Lung (tissue), 13 donors: ENCODE measurements around the gene DDN. TPM values are rescaled to one million over a fixed set of nuclear protein-coding genes. Genes with fewer than 3 reads are reported as not detected.

Experiments used
- ATAC-seq: fragments of 200-7000 bp; cut with Tn5 transposase; one replicate; pipeline ENCODE4 v1.9.1; 2020; ENCODE audit warnings: moderate number of reproducible peaks; ENCODE audit not compliant: insufficient read depth, low FRiP score
- DNase-seq, 3 donors: peaks; one replicate each; pipeline ENCODE4 v3.0.0-alpha.2; 2013 to 2017
- H3K27ac ChIP-seq, 2 donors: one replicate each; pipeline ENCODE4 v1.5.1; 2013; ENCODE audit warnings: mild to moderate bottlenecking in 2 of 2, moderate library complexity in 2 of 2, control low read depth in 1 of 2, inconsistent platforms in 1 of 2, low read depth in 1 of 2, low read length in 1 of 2
- H3K27me3 ChIP-seq, 3 donors: one replicate each; pipeline ENCODE4 v1.5.1; 2013; ENCODE audit warnings: low read length in 2 of 3; ENCODE audit not compliant: control insufficient read depth in 3 of 3, insufficient read depth in 3 of 3
- H3K36me3 ChIP-seq, 4 donors: one replicate each; pipeline ENCODE4 v1.5.1; 2013; ENCODE audit warnings: low read length in 4 of 4, mild to moderate bottlenecking in 1 of 4, moderate library complexity in 1 of 4; ENCODE audit not compliant: control insufficient read depth in 4 of 4, insufficient read depth in 4 of 4
- H3K4me1 ChIP-seq, 5 donors: one replicate each; pipeline ENCODE4 v1.5.1; 2013; ENCODE audit warnings: low read length in 5 of 5, mild to moderate bottlenecking in 2 of 5, moderate library complexity in 1 of 5; ENCODE audit not compliant: control insufficient read depth in 5 of 5, insufficient read depth in 5 of 5
- H3K4me3 ChIP-seq: one replicate; pipeline ENCODE4 v1.5.1; 2013; ENCODE audit warnings: mild to moderate bottlenecking, control low read depth, moderate library complexity
- H3K9ac ChIP-seq, 2 donors: one replicate each; pipeline ENCODE4 v1.5.1; 2013; ENCODE audit warnings: low read length in 2 of 2, control low read depth in 1 of 2; ENCODE audit not compliant: insufficient read depth in 1 of 2
- H3K9me3 ChIP-seq, 4 donors: one replicate each; pipeline ENCODE4 v1.5.1; 2013; ENCODE audit warnings: low read length in 3 of 4, mild to moderate bottlenecking in 1 of 4, moderate library complexity in 1 of 4; ENCODE audit not compliant: control insufficient read depth in 4 of 4, insufficient read depth in 3 of 4
- WGBS, 2 donors: extraction: QIAGEN DNeasy Blood & Tissue Kit; methylation state at CpG; one replicate each; pipeline ENCODE4 v1.1.7; 2013; 5-methylcytosine and 5-hydroxymethylcytosine counted together
- polyA plus RNA-seq, 2 donors: library from polyadenylated mRNA; stranded (reverse); fragments of 200-250 nt; gene quantifications; one replicate each; pipeline ENCODE4 v1.2.1, GENCODE V29; 2013
- small RNA-seq: library from RNA; depleted of rRNA; stranded (forward); fragments of <200 nt; gene quantifications from one replicate; pipeline ENCODE3, GENCODE V24; 2014; ENCODE audit warnings: low replicate concordance
- total RNA-seq, 2 donors: library from RNA; depleted of rRNA in 1 of 2; stranded (reverse); fragments of >200 nt in 1 of 2; gene quantifications; one replicate each; pipeline ENCODE4 v1.2.1, GENCODE V29; 2014 to 2021
- TF ChIP-seq, protein P1 (sequence below): IDR thresholded peaks from 2 replicates; pipeline ENCODE4 v1.5.1; 2012; ENCODE audit warnings: mild to moderate bottlenecking; ENCODE audit errors: control extremely low read depth, extremely low read depth
- donor health status: control.
- donor health status: control.
- donor health status: Bipolar disorder and iron deficiency.
- donor health status: healthy.
- donor health status: DM: yes; HTN: yes; CAD: no.

The DDN gene
- total and polyA plus RNA-seq, 4 donors, result 0.04 to 0.12 (median 0.09) TPM

DNA sequence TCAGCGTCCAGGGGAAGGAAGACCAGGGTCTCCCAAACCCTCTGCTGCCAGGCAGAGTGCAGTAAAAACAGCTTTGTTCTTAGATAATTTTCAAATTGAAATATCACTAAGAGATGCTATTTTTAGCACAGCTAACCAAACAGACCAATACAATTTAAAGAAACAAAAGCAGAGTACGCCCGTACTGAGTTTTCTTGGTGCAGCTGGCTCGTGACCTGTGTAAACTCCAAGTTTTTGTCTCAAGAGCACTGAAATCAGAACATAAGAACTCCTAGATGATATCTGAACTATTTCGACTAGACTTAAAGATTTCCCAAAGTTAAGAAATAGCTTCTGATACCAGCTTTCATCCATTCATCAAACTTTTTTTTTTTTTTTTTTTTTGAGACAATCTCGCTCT is 52.2 kb downstream of the DDN start:
- H3K9ac ChIP-seq, result no peak overlapping the region
- no peaks in the 10 kb centered on the region for H3K27me3 ChIP-seq
- TF ChIP-seq, protein P1, sequence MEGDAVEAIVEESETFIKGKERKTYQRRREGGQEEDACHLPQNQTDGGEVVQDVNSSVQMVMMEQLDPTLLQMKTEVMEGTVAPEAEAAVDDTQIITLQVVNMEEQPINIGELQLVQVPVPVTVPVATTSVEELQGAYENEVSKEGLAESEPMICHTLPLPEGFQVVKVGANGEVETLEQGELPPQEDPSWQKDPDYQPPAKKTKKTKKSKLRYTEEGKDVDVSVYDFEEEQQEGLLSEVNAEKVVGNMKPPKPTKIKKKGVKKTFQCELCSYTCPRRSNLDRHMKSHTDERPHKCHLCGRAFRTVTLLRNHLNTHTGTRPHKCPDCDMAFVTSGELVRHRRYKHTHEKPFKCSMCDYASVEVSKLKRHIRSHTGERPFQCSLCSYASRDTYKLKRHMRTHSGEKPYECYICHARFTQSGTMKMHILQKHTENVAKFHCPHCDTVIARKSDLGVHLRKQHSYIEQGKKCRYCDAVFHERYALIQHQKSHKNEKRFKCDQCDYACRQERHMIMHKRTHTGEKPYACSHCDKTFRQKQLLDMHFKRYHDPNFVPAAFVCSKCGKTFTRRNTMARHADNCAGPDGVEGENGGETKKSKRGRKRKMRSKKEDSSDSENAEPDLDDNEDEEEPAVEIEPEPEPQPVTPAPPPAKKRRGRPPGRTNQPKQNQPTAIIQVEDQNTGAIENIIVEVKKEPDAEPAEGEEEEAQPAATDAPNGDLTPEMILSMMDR, result no peak
- H3K4me1 ChIP-seq, result peaks cover 0 to 1% (median 0%) of the 10 kb centered on the region in 5 donors
- peaks cover 0 to 12% (median 2%) of the 10 kb centered on the region in 4 donors for H3K36me3 ChIP-seq
- no peaks in the 10 kb centered on the region for H3K9me3 ChIP-seq
- ATAC-seq, result no peak
- H3K27ac ChIP-seq, result no peak overlapping the region
- WGBS, 2 donors, result 66 to 79% methylated on average over 6 of the region's 6 CpGs
- DNase-seq, result no peak
- no peak overlapping the region for H3K4me3 ChIP-seq

DNA sequence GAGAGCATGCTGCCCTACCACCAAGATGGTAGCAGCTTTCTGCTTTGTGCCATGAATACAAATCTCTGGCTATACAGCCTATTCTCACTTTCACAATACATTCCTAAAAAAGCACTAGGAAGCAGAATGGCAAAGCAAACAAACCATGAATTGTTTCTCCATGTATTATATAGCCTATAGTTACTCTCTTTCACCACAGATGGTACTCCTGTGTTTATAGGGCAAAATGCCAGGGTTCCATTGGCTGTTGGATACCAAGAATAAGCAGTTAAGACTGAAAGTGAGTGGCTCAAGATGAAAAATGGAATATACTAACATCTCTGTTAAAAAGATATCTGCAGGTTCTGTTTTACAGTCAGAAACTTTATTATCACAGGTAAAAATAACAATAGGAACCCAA is 53.0 kb downstream of the DDN start:
- peak in 1 of 3 donors; percentile 24 for DNase-seq
- no peak for ATAC-seq
- H3K27ac ChIP-seq, result no peak overlapping the region
- H3K4me3 ChIP-seq, result no peak overlapping the region
- no peak overlapping the region for H3K9ac ChIP-seq
- no peaks in the 10 kb centered on the region for H3K27me3 ChIP-seq
- peaks cover 0 to 12% (median 4%) of the 10 kb centered on the region in 4 donors for H3K36me3 ChIP-seq
- no peaks in the 10 kb centered on the region for H3K9me3 ChIP-seq
- H3K4me1 ChIP-seq, result peaks cover 0 to 1% (median 0%) of the 10 kb centered on the region in 5 donors
- TF ChIP-seq, protein P1, result no peak

Small RNA genes lying within 50 kb of the gene (small RNA-seq; reads per million reads assigned to genes)
- gene RNU6-940P, result not detected

Other genes with a start within 250 kb of the DDN start
- gene ADCY6, start 210.3 kb downstream of the DDN start, total RNA-seq, result 10 to 100 TPM; 33.4 to 37.0 TPM
- 10 to 100 TPM; 14.4 to 19.0 TPM for gene ADCY6, start 210.3 kb downstream of the DDN start, polyA plus RNA-seq
- 10 to 100 TPM; 12.3 to 33.1 TPM for gene CACNB3, start 180.9 kb downstream of the DDN start, total RNA-seq
- gene CACNB3, start 180.9 kb downstream of the DDN start, polyA plus RNA-seq, result 1 to 10 TPM; 8.3 to 9.9 TPM
- gene DDX23, start 147.2 kb downstream of the DDN start, total RNA-seq, result 10 to 100 TPM; 62.9 to 86.7 TPM
- 10 to 100 TPM; 36.6 to 60.5 TPM for gene DDX23, start 147.2 kb downstream of the DDN start, polyA plus RNA-seq
- 1 to 10 TPM; 5.3 to 8.6 TPM for gene RND1, start 133.5 kb downstream of the DDN start, total RNA-seq
- 10 to 100 TPM; 22.0 to 80.5 TPM for gene RND1, start 133.5 kb downstream of the DDN start, polyA plus RNA-seq
- 10 to 100 TPM; 13.1 to 61.1 TPM for gene FKBP11, start 73.9 kb downstream of the DDN start, total RNA-seq
- 10 to 100 TPM; 65.0 to 69.9 TPM for gene FKBP11, start 73.9 kb downstream of the DDN start, polyA plus RNA-seq
- gene ARF3, start 41.9 kb downstream of the DDN start, total RNA-seq, result 100 to 1,000 TPM in 1 of 2 donors, 10 to 100 TPM in 1; 37.9 to 194 TPM
- gene ARF3, start 41.9 kb downstream of the DDN start, polyA plus RNA-seq, result 100 to 1,000 TPM; 104 to 118 TPM
- under 1 TPM in 1 of 2 donors, not detected in 1; 0.43 TPM for gene WNT10B, start 27.6 kb downstream of the DDN start, total RNA-seq
- gene WNT10B, start 27.6 kb downstream of the DDN start, polyA plus RNA-seq, result under 1 TPM; 0.24 to 0.35 TPM
- under 1 TPM; 0.15 to 0.20 TPM for gene WNT1, start 21.1 kb downstream of the DDN start, total RNA-seq
- gene WNT1, start 21.1 kb downstream of the DDN start, polyA plus RNA-seq, result under 1 TPM in 1 of 2 donors, not detected in 1; 0.09 TPM
- gene PRKAG1, start 19.4 kb upstream of the DDN start, total RNA-seq, result 10 to 100 TPM; 33.1 to 53.6 TPM
- gene PRKAG1, start 19.4 kb upstream of the DDN start, polyA plus RNA-seq, result 10 to 100 TPM; 45.7 to 54.5 TPM
- gene KMT2D, start 61.4 kb upstream of the DDN start, total RNA-seq, result 100 to 1,000 TPM in 1 of 2 donors, 10 to 100 TPM in 1; 58.7 to 115 TPM
- 10 to 100 TPM; 27.6 to 39.7 TPM for gene KMT2D, start 61.4 kb upstream of the DDN start, polyA plus RNA-seq
- gene RHEBL1, start 70.6 kb upstream of the DDN start, total RNA-seq, result 1 to 10 TPM in 1 of 2 donors, under 1 TPM in 1; 0.51 to 2.4 TPM
- gene RHEBL1, start 70.6 kb upstream of the DDN start, polyA plus RNA-seq, result 1 to 10 TPM; 1.8 to 2.6 TPM
- 1 to 10 TPM; 1.3 to 2.6 TPM for gene DHH, start 95.4 kb upstream of the DDN start, total RNA-seq
- gene DHH, start 95.4 kb upstream of the DDN start, polyA plus RNA-seq, result under 1 TPM; 0.16 to 0.64 TPM
- gene LMBR1L, start 111.5 kb upstream of the DDN start, total RNA-seq, result 10 to 100 TPM; 38.5 to 70.1 TPM
- 10 to 100 TPM; 34.8 to 39.0 TPM for gene LMBR1L, start 111.5 kb upstream of the DDN start, polyA plus RNA-seq
- 100 to 1,000 TPM; 261 to 900 TPM for gene TUBA1B, start 132.0 kb upstream of the DDN start, total RNA-seq
- 1,000 to 10,000 TPM in 1 of 2 donors, 100 to 1,000 TPM in 1; 415 to 1,091 TPM for gene TUBA1B, start 132.0 kb upstream of the DDN start, polyA plus RNA-seq
- 100 to 1,000 TPM; 264 to 270 TPM for gene TUBA1A, start 189.7 kb upstream of the DDN start, total RNA-seq
- gene TUBA1A, start 189.7 kb upstream of the DDN start, polyA plus RNA-seq, result 100 to 1,000 TPM in 1 of 2 donors, 10 to 100 TPM in 1; 89.7 to 253 TPM